ENCODE data around the gene GRIP1.

GRCh38 chr12:66692170-66692569, 13.3 kb upstream of the GRIP1 start:
- TF ChIP-seq POLR2A (IDR thresholded peaks at IDR 0.05; ENCODE audit: low read depth, low read length) (no peak), POLR2AphosphoS5 (IDR thresholded peaks at IDR 0.05; ENCODE audit: low read depth, low read length) (no peak)
